HG02852 (cell line): ENCODE results near the gene CEP85L.

Source experiments
- ATAC-seq: cut with Tn5 transposase; IDR thresholded peaks from one replicate; pipeline ENCODE4 v1.9.1; 2021; ENCODE audit warnings: mild to moderate bottlenecking, moderate library complexity; ENCODE audit not compliant: unreplicated experiment

Gene CEP85L

GRCh38 chr6:118546164-118546879, 105.1 kb downstream of the CEP85L start:
- no peak for ATAC-seq

- ATAC-seq, result no peak
Measured at GRCh38 chr6:118544105-118544504, 107.3 kb downstream of the CEP85L start.

- no peak for ATAC-seq
Measured at GRCh38 chr6:118542184-118542952, 109.0 kb downstream of the CEP85L start.

- no peak for ATAC-seq
Measured at GRCh38 chr6:118537574-118537973, 113.8 kb downstream of the CEP85L start.

- ATAC-seq, result no peak
Measured at GRCh38 chr6:118536478-118536877, 114.9 kb downstream of the CEP85L start.

- ATAC-seq, result no peak
Measured at GRCh38 chr6:118535176-118535844, 116.1 kb downstream of the CEP85L start.

GRCh38 chr6:118530942-118531341, 120.4 kb downstream of the CEP85L start:
- ATAC-seq, result no peak

GRCh38 chr6:118529756-118530155, 121.6 kb downstream of the CEP85L start:
- ATAC-seq, result no peak

GRCh38 chr6:118528129-118528528, 123.3 kb downstream of the CEP85L start:
- ATAC-seq, result no peak

- ATAC-seq, result no peak
Measured at GRCh38 chr6:118525913-118526780, 125.2 kb downstream of the CEP85L start.

- no peak for ATAC-seq
Measured at GRCh38 chr6:118524686-118525085, 126.7 kb downstream of the CEP85L start.

GRCh38 chr6:118523216-118523615, 128.2 kb downstream of the CEP85L start:
- ATAC-seq, result peak; percentile 61

- ATAC-seq, result no peak
Measured at GRCh38 chr6:118522422-118522821, 129.0 kb downstream of the CEP85L start.

GRCh38 chr6:118514689-118515088, 136.7 kb downstream of the CEP85L start:
- no peak for ATAC-seq

- ATAC-seq, result no peak
Measured at GRCh38 chr6:118511930-118512715, 139.3 kb downstream of the CEP85L start.

GRCh38 chr6:118509009-118509617, 142.3 kb downstream of the CEP85L start:
- ATAC-seq, result no peak

- ATAC-seq, result no peak
Measured at GRCh38 chr6:118507636-118508035, 143.8 kb downstream of the CEP85L start.

- no peak for ATAC-seq
Measured at GRCh38 chr6:118506071-118506638, 145.2 kb downstream of the CEP85L start.

GRCh38 chr6:118505656-118506055, 145.7 kb downstream of the CEP85L start:
- no peak for ATAC-seq
